GM21526 (cell line): ENCODE measurements around the gene CDK18.
"Not testable (repeated sequence)": the region's sequence is repeated elsewhere in the genome, so short reads cannot be mapped to it uniquely, and the experiment has no call there.

ENCODE experiments used
- ATAC-seq: cut with Tn5 transposase; IDR thresholded peaks from one replicate; pipeline ENCODE4 v1.9.1; 2021; ENCODE audit warnings: moderate library complexity; ENCODE audit not compliant: unreplicated experiment, low FRiP score

CDK18 gene

DNA sequence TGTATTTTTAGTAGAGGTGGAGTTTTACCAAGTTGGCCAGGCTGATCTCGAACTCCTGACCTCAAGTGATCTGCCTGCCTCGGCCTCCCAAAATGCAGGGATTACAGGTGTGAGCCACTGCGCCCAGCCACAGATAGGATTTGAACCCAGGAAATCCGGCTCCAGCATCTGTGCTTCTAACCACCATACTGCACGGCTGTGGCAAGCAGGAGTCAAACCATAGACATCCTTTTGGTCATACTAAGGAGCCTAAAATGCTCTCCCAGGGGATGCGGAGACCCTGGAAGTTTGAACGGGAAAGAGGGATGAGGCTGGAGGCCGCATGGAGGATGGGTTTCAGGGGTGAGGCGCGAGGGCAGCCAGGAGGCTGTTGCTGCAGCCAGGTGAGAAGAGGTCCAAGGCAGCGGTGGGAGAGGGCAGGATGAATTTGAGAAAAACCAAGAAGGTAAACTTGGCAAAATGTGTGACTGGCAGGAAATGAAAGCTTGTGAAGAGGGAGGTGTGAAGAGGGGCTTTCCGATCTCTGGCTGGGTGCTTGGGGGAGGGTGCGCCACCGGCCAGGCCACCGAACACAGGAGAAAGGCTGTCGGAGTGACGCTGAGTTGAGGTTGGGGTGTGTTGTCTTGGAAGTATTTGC is 24.0 kb upstream of the CDK18 start:
- no peak for ATAC-seq

- ATAC-seq = no peak
Measured at GRCh38 chr1:205481218-205481617, 23.3 kb upstream of the CDK18 start.

GRCh38 chr1:205481629-205482151 is 22.8 kb upstream of the CDK18 start:
- ATAC-seq = no peak

DNA sequence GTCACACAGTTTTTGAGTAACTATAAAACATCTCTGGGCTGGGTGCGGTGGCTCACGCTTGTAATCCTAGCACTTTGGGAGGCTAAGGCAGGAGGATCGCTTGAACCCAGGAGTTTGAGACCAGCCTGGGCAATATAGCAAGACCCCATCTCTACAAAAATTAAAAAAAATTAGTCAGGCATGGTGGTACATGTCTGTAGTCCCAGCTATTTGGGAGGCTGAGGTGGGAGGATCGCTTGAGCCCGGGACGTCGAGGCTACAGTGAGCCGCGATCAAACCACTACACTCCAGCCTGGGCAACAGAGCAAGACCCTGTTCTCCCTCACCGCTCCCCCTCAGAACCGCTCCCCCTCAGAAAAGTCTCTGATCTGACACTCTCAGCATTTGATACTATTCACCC is 21.9 kb upstream of the CDK18 start:
- not testable (repeated sequence) for ATAC-seq

GRCh38 chr1:205483372-205483771 is 21.1 kb upstream of the CDK18 start:
- no peak for ATAC-seq

DNA sequence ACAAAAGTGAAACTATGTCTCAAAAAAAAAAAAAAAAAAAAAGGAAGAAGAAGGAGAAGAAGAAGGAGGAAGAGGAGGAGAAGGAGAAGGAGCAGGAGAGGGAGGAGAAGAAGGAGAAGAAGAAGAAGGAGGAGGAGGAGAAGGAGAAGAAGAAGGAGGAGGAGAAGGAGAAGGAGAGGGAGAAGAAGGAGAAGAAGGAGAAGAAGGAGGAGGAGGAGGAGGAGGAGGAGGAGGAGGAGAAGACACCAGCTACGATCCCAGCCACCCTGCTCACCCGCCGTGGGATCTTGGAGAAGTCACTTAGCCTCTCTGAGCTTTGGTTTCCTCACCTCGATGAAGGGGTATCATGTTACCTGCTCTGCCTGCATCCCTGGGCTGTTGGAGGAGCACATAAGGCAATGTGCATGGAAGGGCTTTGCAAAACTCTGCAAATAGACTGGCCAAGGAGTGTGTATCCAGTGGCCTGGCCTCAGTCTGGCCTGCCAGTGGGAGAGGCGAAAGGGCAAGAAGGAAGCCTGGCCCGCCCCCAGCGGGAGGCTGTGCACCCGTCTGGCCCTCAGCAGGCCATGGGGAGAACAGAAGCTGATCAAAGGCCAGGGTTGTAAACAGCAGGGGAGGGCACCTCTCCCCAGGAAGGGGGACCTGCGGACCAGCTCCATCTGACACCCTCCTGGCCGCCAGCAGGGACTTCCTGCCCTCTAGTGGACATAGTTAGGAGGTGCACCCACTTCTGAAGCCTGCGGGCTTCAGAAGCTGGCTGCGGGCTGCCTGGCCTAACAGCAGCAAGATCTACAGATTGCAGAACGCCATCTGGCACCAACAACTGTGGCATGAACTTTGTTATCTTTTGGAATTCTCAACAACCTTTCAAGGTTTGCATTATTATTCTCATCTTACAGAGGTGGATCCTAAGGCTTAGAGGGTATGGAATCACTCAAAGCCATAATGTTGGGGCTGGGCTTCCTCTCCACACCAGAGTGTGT is 19.2 kb upstream of the CDK18 start:
- ATAC-seq = no peak

DNA sequence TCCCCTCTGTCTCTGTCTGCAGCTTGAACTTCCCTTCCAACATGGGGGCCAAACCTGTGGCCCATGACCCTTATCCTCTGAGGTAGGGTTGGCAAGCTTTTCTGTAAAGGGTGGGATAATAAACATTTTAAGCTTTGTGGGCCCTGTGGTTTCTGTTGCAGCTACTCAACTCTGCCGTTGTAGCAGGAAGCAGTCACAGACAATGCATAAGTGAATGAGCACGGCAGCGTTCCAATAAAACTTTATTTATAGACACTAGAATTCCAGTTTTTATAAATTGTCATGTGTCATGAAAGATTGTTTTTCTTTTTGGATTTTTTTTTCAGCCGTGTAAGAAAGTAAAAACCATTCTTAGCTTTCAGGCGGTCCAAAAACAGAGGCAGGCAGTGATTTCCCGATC is 18.2 kb upstream of the CDK18 start:
- ATAC-seq = no peak

DNA sequence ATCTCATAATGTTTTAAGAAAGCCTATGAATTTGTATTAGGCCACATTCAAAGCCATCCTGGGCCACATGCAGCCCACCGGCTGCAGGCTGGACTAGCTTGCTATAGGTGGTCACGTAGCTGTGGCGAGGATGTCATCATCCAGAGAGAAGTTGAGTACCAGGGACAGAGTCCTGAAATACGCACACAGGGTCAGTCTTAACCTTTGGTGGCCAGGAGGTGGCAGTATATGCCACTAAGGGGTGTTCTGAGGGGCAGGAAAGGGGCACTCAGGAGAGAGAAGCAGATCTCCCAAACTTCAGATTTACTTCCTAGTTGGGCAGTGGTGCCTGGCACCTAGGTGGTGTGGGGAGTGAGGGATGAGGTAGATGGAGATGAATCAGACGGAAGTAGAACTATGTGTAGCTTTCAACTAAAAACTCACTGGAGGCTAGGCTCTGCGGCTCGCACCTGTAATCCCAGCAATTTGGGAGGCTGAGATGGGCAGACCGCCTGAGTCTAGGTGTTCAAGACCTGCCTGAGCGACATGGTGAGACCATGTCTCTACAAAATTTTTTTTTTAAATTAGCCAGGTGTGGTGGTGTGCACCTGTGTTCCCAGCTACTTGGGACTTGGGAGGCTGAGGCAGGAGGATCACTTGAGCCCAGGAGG is 16.3 kb upstream of the CDK18 start:
- no peak for ATAC-seq

GRCh38 chr1:205491794-205492193 is 12.7 kb upstream of the CDK18 start:
- no peak for ATAC-seq

DNA sequence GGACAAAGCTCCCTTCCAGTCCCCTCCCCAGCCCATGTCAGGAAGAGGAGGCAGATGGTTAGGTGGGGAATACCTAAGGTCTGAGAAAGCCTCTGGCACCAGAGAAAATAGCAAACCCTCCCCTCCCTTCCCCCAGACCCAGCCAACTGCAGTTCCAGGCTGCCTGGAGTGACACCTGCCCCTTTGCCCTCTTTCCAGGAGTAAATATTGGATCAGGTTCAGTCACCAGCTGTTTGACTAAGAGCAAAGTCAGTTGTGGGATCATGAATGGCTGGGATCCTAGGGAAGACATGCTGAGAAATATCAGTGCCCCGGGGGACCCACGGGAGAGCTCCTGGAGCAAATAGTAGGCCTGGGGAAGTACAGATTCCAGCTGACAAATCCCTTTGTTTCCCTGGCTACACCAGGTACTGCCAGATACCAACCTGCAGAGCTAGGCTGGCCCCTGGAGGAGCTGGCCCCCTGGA is 12.2 kb upstream of the CDK18 start:
- no peak for ATAC-seq

- ATAC-seq = no peak
Measured at GRCh38 chr1:205492774-205493173, 11.7 kb upstream of the CDK18 start.

- no peak for ATAC-seq
Measured at GRCh38 chr1:205493241-205494085, 11.0 kb upstream of the CDK18 start.

DNA sequence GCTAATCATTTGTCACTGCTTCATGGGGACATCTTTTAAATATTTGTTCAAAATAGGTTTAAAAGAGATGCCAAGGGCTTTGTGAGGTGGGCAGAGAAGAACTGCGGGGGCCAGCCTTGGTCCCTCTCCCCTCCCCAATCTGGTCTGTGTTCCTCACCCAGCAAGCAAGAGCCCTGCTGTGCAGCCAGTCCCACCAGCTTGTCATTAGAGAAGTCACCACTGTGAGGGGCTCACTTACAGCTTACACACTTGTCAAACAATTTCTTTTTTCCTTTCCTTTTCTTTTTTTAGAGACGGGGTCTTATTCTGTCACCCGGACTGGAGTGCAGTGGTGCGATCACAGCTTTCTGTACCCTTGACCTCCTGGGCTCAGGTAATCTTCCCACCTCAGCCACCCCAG is 10.4 kb upstream of the CDK18 start:
- ATAC-seq = no peak

- no peak for ATAC-seq
Measured at GRCh38 chr1:205495237-205495823, 9.1 kb upstream of the CDK18 start.

GRCh38 chr1:205496661-205497060 is 7.8 kb upstream of the CDK18 start:
- ATAC-seq = no peak

GRCh38 chr1:205497351-205497750 is 7.1 kb upstream of the CDK18 start:
- ATAC-seq = no peak

GRCh38 chr1:205499789-205500188 is 4.7 kb upstream of the CDK18 start:
- ATAC-seq = no peak

DNA sequence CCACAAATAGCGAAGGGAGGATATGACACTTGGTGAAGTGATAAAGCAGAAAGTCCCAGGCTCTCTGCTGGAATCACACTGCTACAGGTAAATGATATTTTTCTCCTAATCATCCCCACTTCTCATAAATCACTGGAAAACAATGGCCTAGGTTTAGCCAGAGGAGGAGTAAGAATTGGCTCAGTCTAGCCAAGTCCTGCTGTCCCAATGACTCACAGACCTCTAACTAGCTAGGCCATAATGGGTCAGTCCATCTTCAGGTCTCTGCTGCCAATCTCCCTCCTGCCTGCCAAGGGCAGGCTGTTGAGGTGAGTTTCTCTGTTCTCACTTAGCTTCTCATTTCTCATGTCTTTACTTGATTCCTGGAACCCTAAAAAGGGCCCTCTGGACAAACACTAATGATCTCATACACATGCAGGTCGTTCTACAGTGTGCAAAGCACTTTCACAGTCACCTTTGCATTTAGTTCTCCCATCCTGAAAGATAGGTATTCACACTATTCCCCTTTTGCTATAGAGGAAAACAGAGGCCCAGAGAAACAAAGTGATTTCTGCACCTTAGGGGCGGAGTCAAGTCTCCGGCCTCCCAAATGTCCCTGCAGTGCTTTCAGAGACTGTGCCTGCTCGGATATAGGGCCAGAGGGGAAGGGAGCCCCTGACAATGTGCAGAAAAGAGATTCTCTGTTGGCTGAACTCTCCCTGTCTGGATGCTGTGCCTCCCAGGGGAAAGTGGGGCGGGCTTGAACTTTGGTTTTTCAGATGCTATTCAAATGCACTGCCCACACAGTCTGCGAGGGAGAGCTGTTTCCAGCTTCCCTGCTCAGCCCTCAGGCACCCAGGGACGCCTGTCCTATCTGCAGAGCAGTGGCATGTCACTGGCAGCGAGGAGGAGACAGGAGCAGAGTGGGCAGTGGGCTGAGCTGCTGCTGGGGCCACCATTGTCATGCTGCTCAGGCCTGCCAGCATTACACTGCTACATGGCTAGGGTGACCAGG is 3.9 kb upstream of the CDK18 start:
- ATAC-seq = no peak
